Spleen (tissue), 11 donors: ENCODE results near the gene PRSS27. TPM values are rescaled to one million over a fixed set of nuclear protein-coding genes. Genes with fewer than 3 reads are reported as not detected.

Source experiments
- DNase-seq: peaks from one replicate; pipeline ENCODE4 v3.0.0-alpha.2; 2020
- H3K27ac ChIP-seq, 8 donors: fragments of 200-600 bp; sonication (generic) in 7 of 8; 1 replicate in 4 of 8; 2 replicates in 4 of 8; pipeline versions ENCODE4 v1.5.0 to v1.8.0; 2016 to 2021; ENCODE audit warnings: inconsistent platforms in 4 of 8, mild to moderate bottlenecking in 4 of 8, moderate library complexity in 1 of 8
- H3K27me3 ChIP-seq, 7 donors: fragments of 200-600 bp; sonication (generic) in 6 of 7; replicated peaks in 1 of 7; 1 replicate in 4 of 7; 2 replicates in 3 of 7; pipeline versions ENCODE4 v1.5.0 to v1.8.0; 2016 to 2021; ENCODE audit warnings: inconsistent platforms in 3 of 7, mild to moderate bottlenecking in 1 of 7
- H3K36me3 ChIP-seq, 6 donors: fragments of 200-600 bp; sonication (generic) in 5 of 6; 1 replicate in 4 of 6; 2 replicates in 2 of 6; pipeline versions ENCODE4 v1.5.0 to v1.8.0; 2016 to 2021; ENCODE audit warnings: inconsistent platforms in 2 of 6
- H3K4me1 ChIP-seq, 6 donors: fragments of 200-600 bp; sonication (generic) in 5 of 6; 1 replicate in 3 of 6; 2 replicates in 3 of 6; pipeline versions ENCODE4 v1.5.0 to v1.8.0; 2016 to 2021; ENCODE audit warnings: inconsistent platforms in 3 of 6
- H3K4me3 ChIP-seq, 8 donors: fragments of 200-600 bp; sonication (generic) in 7 of 8; 1 replicate in 4 of 8; 2 replicates in 4 of 8; pipeline versions ENCODE4 v1.5.0 to v1.8.0; 2016 to 2021; ENCODE audit warnings: inconsistent platforms in 4 of 8, mild to moderate bottlenecking in 4 of 8, moderate library complexity in 2 of 8
- H3K9me3 ChIP-seq, 8 donors: fragments of 200-600 bp; sonication (generic) in 7 of 8; 1 replicate in 4 of 8; 2 replicates in 4 of 8; pipeline versions ENCODE4 v1.5.0 to v1.8.0; 2016 to 2021; ENCODE audit warnings: inconsistent platforms in 4 of 8
- CTCF ChIP-seq, 11 experiments: fragments of 200-600 bp in 7 of 11; fragments of 450-650 bp in 4 of 11; sonication (generic) in 4 of 11; IDR thresholded peaks in 8 of 11; conservative IDR thresholded peaks in 3 of 11; 1 replicate in 7 of 11; 2 replicates in 4 of 11; pipeline versions ENCODE4 v1.4.0 to v1.8.0; 2016 to 2021; ENCODE audit warnings: antibody characterized with exemption in 11 of 11, inconsistent platforms in 4 of 11, mild to moderate bottlenecking in 1 of 11
- POLR2A ChIP-seq, 3 donors: fragments of 450-650 bp; IDR thresholded peaks; one replicate each; pipeline ENCODE4 v1.5.1; 2017; ENCODE audit warnings: antibody characterized with exemption in 3 of 3, mild to moderate bottlenecking in 1 of 3
- POLR2AphosphoS5 ChIP-seq, 3 donors: sonication (generic); formaldehyde crosslinking; IDR thresholded peaks; one replicate each; pipeline ENCODE4 v1.5.1; 2017; ENCODE audit warnings: antibody characterized with exemption in 3 of 3
- WGBS, 5 donors: extraction: QIAGEN DNeasy Blood & Tissue Kit in 3 of 5; methylation state at CpG; one replicate each; pipeline versions ENCODE4 v1.1.5 to v1.1.7; 2013 to 2018; 5-methylcytosine and 5-hydroxymethylcytosine counted together
- intact Hi-C: fragments of 100-400 bp; cut with DNase I; formaldehyde crosslinking; loops from one replicate; pipeline ENCODE4 v1.15.0; 2023; ENCODE audit warnings: low total_unique reads
- polyA plus RNA-seq, 3 donors: library from polyadenylated mRNA; stranded (reverse); fragments of 200-250 nt; gene quantifications; one replicate each; pipeline ENCODE4 v1.2.1, GENCODE V29; 2013
- total RNA-seq, 7 donors: library from RNA; depleted of rRNA in 3 of 7; stranded (reverse); fragments of >200 nt in 3 of 7; fragmentation: NEBNext Ultra II Directional in 4 of 7; extraction: Animal tissue kit (Norgen Biotek cat#: 25700) in 4 of 7; gene quantifications; one replicate each; pipeline versions ENCODE4 v1.1.0 to v1.2.1, GENCODE V29; 2016 to 2021
- donor health status: healthy with polysubstance abuse.
- donor health status: DM: no; HTN: no; CAD: no; lungs with moderate emphysema.
- donor health status: DM: no; HTN: no; CAD: no.
- donor health status: Bipolar disorder and iron deficiency.
- donor health status: healthy.
- donor health status: DM: no; HTN: no; CAD: no.
- donor health status: DM: yes; HTN: yes; CAD: no.

The PRSS27 gene
- total and polyA plus RNA-seq, 10 donors, result 0.84 to 2.1 (median 1.2) TPM

- H3K4me1 ChIP-seq, result no peaks in the 10 kb centered on the region
- intact Hi-C loops, result no loop called here
- no peaks in the 10 kb centered on the region for H3K36me3 ChIP-seq
- H3K4me3 ChIP-seq, result no peak overlapping the region
- H3K9me3 ChIP-seq, result no peaks in the 10 kb centered on the region
- DNase-seq, result no peak
- TF ChIP-seq POLR2A (IDR thresholded peaks at IDR 0.05) (no peak), CTCF (IDR thresholded peaks at IDR 0.05 in 8 of 11, conservative IDR thresholded peaks at IDR 0.05 in 3 of 11) (no peak), POLR2AphosphoS5 (IDR thresholded peaks at IDR 0.05) (no peak)
- peaks cover 0 to 14% (median 0%) of the 10 kb centered on the region in 7 donors for H3K27me3 ChIP-seq
- 63 to 69% (median 64%) methylated on average over 10 of the region's 10 CpGs for WGBS, 5 donors
- H3K27ac ChIP-seq, result no peak overlapping the region
Measured at GRCh38 chr16:2734844-2735515, 15.0 kb upstream of the PRSS27 start.

- intact Hi-C loops, result no loop called here
- Histone ChIP-seq H3K27me3 (peaks cover 0 to 9% (median 4%) of the 10 kb centered on the region in 7 donors), H3K4me3 (no peak overlapping the region), H3K27ac (no peak overlapping the region), H3K9me3 (no peaks in the 10 kb centered on the region), H3K36me3 (no peaks in the 10 kb centered on the region), H3K4me1 (no peaks in the 10 kb centered on the region)
- TF ChIP-seq CTCF (IDR thresholded peaks at IDR 0.05 in 8 of 11, conservative IDR thresholded peaks at IDR 0.05 in 3 of 11), result no peak
- TF ChIP-seq POLR2AphosphoS5 (IDR thresholded peaks at IDR 0.05), result no peak
- no peak for TF ChIP-seq POLR2A (IDR thresholded peaks at IDR 0.05)
- WGBS, 5 donors, result 79 to 88% (median 83%) methylated on average over 7 of the region's 7 CpGs
- DNase-seq, result no peak
Measured at GRCh38 chr16:2728034-2728433, 8.0 kb upstream of the PRSS27 start.

GRCh38 chr16:2726923-2727322 is 6.9 kb upstream of the PRSS27 start:
- H3K27me3 ChIP-seq, result peaks cover 0 to 9% (median 4%) of the 10 kb centered on the region in 7 donors
- DNase-seq, result no peak
- WGBS, 5 donors, result 79 to 89% (median 88%) methylated on average over 5 of the region's 5 CpGs
- no peaks in the 10 kb centered on the region for H3K9me3 ChIP-seq
- no peaks in the 10 kb centered on the region for H3K36me3 ChIP-seq
- no peak overlapping the region for H3K4me3 ChIP-seq
- H3K4me1 ChIP-seq, result peaks cover 0 to 2% (median under 1%) of the 10 kb centered on the region in 6 donors
- no peak overlapping the region for H3K27ac ChIP-seq
- intact Hi-C loops, result no loop called here
- no peak for TF ChIP-seq POLR2AphosphoS5 (IDR thresholded peaks at IDR 0.05)
- no peak for TF ChIP-seq POLR2A (IDR thresholded peaks at IDR 0.05)
- no peak for TF ChIP-seq CTCF (IDR thresholded peaks at IDR 0.05 in 8 of 11, conservative IDR thresholded peaks at IDR 0.05 in 3 of 11)

- DNase-seq, result peak; percentile 57
- Histone ChIP-seq H3K4me1 (peaks cover 0 to 19% (median 16%) of the 10 kb centered on the region in 6 donors), H3K27ac (no peak overlapping the region), H3K4me3 (no peak overlapping the region), H3K9me3 (no peaks in the 10 kb centered on the region), H3K36me3 (no peaks in the 10 kb centered on the region), H3K27me3 (peaks cover 0 to 9% (median 4%) of the 10 kb centered on the region in 7 donors)
- no peak for TF ChIP-seq POLR2A (IDR thresholded peaks at IDR 0.05)
- TF ChIP-seq POLR2AphosphoS5 (IDR thresholded peaks at IDR 0.05), result no peak
- no peak for TF ChIP-seq CTCF (IDR thresholded peaks at IDR 0.05 in 8 of 11, conservative IDR thresholded peaks at IDR 0.05 in 3 of 11)
- 63 to 81% (median 72%) methylated on average over 13 to 16 of the region's 16 CpGs for WGBS, 5 donors
- intact Hi-C loops, result no loop called here
Measured at GRCh38 chr16:2724816-2725348, 4.9 kb upstream of the PRSS27 start.
